ENCODE measurements around the gene RAB40A. TPM values are rescaled to one million over a fixed set of nuclear protein-coding genes. Genes with fewer than 3 reads are reported as not detected.
"Not testable (repeated sequence)": the region's sequence is repeated elsewhere in the genome, so short reads cannot be mapped to it uniquely, and the experiment has no call there.

Gene RAB40A
- total RNA-seq, 4 donors from 2014 or later: 0.13 to 0.84 (median 0.38) TPM

DNA sequence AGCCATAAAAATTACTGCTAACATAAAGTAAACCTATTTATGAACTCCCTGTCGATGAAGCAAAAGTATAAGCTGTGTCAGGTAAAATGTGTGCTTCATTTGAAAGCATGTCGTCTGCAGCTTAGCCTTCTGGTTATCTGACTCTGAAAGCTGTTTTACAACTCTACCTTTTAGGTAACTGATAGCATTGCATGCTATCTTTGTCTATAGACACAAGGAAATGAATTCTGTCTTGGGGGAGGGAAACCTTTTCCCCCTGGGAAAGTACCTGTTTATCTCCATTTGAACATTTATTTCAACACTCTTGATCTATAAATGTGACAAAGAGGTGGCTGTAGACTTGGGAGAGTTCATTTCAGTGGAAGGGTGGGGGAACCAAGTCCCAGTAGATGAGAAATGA lies 51.4 kb downstream of the RAB40A start:
- TF ChIP-seq POLR2A (IDR thresholded peaks at IDR 0.05): no peak
- TF ChIP-seq, protein P1, sequence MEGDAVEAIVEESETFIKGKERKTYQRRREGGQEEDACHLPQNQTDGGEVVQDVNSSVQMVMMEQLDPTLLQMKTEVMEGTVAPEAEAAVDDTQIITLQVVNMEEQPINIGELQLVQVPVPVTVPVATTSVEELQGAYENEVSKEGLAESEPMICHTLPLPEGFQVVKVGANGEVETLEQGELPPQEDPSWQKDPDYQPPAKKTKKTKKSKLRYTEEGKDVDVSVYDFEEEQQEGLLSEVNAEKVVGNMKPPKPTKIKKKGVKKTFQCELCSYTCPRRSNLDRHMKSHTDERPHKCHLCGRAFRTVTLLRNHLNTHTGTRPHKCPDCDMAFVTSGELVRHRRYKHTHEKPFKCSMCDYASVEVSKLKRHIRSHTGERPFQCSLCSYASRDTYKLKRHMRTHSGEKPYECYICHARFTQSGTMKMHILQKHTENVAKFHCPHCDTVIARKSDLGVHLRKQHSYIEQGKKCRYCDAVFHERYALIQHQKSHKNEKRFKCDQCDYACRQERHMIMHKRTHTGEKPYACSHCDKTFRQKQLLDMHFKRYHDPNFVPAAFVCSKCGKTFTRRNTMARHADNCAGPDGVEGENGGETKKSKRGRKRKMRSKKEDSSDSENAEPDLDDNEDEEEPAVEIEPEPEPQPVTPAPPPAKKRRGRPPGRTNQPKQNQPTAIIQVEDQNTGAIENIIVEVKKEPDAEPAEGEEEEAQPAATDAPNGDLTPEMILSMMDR (IDR thresholded peaks at IDR 0.05): no peak
- intact Hi-C loops (cut with DNase I; ENCODE audit: low total_unique reads): no loop called here
- DNase-seq (ENCODE audit: low spot score in 2 of 2): no peak
- WGBS, 2 donors: 60 to 86% methylated on average over 2 of the region's 2 CpGs
- no peak overlapping the region for H3K4me3 ChIP-seq (ENCODE audit: low read depth, poor library complexity, severe bottlenecking)

GRCh38 chrX:103467156-103467555 lies 52.1 kb downstream of the RAB40A start:
- no peak for TF ChIP-seq POLR2A (IDR thresholded peaks at IDR 0.05)
- TF ChIP-seq, protein P1 (IDR thresholded peaks at IDR 0.05): no peak
- no peak for DNase-seq (ENCODE audit: low spot score in 2 of 2)
- 54 to 72% methylated on average over 2 of the region's 2 CpGs for WGBS, 2 donors
- intact Hi-C loops (cut with DNase I; ENCODE audit: low total_unique reads): no loop called here
- no peak overlapping the region for H3K4me3 ChIP-seq (ENCODE audit: low read depth, poor library complexity, severe bottlenecking)

- DNase-seq (ENCODE audit: low spot score in 2 of 2): peak; percentile 66 to 91
- 3 to 14% methylated on average over 3 of the region's 3 CpGs for WGBS, 2 donors
- intact Hi-C loops (cut with DNase I; ENCODE audit: low total_unique reads): no loop called here
- no peak for TF ChIP-seq POLR2A (IDR thresholded peaks at IDR 0.05)
- TF ChIP-seq, protein P1 (IDR thresholded peaks at IDR 0.05): no peak
- H3K4me3 ChIP-seq (ENCODE audit: low read depth, poor library complexity, severe bottlenecking): no peak overlapping the region
These were observed 54.5 kb downstream of the RAB40A start for GRCh38 chrX:103464774-103465117.

DNA sequence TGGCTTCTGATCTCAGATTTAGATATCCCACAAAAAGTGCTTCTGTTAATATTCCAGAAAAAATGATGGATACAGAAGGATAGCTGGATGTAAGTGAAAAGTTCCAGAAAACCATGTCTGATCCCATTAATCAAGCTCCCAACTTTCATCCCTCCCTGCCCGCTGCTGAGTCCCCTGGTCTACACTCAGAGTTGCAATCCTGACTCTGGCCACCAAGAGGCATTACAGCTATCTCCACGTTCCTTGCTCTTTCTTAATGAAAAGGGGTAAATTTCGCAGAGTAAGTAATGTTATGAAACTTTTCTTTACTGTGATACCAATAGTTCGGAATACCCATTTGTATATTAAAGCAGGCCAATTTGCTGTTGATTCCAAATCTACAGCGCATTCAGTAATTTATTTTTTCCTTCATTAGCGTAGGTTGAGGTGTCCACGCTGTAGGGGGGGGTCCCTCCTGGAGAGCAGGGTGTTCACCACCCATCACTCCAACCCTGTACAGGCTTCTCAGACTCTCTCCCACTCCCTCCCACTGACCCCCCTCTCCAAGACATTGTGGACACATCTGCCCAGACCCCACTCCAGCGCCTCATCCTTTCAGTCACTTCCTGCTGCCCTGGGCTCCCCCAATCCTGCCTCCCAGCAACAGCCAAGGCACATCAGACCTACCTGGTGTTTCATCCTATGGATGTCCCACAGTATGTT lies 55.1 kb downstream of the RAB40A start:
- H3K4me3 ChIP-seq (ENCODE audit: low read depth, poor library complexity, severe bottlenecking): no peak overlapping the region
- TF ChIP-seq POLR2A (IDR thresholded peaks at IDR 0.05): no peak
- TF ChIP-seq, protein P1 (IDR thresholded peaks at IDR 0.05): no peak
- intact Hi-C loops (cut with DNase I; ENCODE audit: low total_unique reads): no loop called here
- 27 to 47% methylated on average over 8 of the region's 8 CpGs for WGBS, 2 donors
- DNase-seq (ENCODE audit: low spot score in 2 of 2): no peak

- DNase-seq (ENCODE audit: low spot score in 2 of 2): no peak
- H3K4me3 ChIP-seq (ENCODE audit: low read depth, poor library complexity, severe bottlenecking): no peak overlapping the region
- intact Hi-C loops (cut with DNase I; ENCODE audit: low total_unique reads): no loop called here
- TF ChIP-seq POLR2A (IDR thresholded peaks at IDR 0.05): no peak
- TF ChIP-seq, protein P1 (IDR thresholded peaks at IDR 0.05): no peak
- WGBS, 2 donors: 88 to 93% methylated on average over 1 of the region's 1 CpG
These were observed 58.1 kb downstream of the RAB40A start for GRCh38 chrX:103461156-103461555.

- DNase-seq (ENCODE audit: low spot score in 2 of 2); intact Hi-C loops (cut with DNase I; ENCODE audit: low total_unique reads); H3K4me3 ChIP-seq (ENCODE audit: low read depth, poor library complexity, severe bottlenecking): not testable (repeated sequence)
- WGBS, 2 donors: 90 to 91% methylated on average over 9 to 14 of the region's 15 CpGs
These were observed 59.1 kb downstream of the RAB40A start for GRCh38 chrX:103460001-103460755.

All from lower leg skin (tissue), 4 donors.